ENCODE data around the gene PPP1R18.

PPP1R18 gene

DNA sequence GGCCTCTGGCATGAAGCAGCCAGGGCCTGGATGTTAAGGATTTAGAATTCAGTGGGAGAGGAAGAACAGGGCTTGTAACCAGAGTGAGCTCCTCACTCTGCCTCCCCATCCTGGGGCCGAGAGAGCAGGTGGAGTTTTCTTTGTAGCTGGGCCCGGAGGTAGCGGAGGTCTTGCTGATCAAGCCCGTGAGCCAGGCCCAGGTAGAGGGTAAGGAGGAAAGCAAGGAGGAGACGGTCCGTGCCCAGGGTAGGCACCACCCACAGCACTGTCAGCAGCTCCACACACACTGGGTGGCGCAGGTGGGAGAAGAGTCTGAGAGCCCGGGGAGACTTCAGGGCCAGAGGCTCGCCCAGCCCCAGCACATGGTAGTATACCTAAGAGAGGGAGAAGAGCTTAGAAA, 2.1 kb upstream of the PPP1R18 start:
- ATAC-seq = no peak

DNA sequence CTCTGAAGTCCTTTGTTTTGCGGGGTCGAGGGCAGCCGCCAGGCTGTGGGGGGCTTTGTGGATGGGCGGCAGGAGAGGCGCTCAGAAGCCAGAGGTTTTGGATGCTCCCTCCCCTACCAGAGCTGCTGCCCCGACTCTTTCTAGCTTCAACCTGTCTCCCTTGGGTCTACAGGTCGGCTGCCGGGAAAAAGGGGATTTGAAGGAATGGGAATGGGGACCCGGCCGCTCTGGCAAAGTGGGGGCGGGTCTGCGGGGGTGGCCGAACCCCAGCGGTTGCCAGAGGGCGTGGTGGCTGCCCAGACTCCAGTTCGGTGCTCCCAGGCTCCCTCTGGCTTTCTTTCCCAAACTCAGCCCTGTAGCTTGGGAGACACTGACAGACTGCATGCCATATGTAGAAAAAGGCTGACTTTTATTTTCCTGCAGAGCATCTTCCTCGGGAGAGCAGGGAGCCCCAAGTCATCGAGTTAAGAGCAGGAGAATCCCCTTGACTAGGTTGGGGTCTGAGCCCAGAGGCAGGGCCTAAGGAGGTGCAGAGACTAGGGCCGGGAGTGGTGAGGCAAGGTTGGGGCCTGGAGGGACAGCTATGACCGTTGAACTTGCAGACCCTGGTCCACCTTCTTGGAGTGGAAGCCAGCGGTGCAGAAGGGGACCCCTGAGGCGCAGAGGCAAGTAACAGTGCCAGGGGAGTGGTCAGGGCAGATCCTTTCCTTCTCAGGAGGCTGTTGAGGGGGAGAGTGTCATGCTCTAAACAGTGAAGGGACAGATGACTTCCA, 1.4 kb upstream of the PPP1R18 start:
- no peak for ATAC-seq

DNA sequence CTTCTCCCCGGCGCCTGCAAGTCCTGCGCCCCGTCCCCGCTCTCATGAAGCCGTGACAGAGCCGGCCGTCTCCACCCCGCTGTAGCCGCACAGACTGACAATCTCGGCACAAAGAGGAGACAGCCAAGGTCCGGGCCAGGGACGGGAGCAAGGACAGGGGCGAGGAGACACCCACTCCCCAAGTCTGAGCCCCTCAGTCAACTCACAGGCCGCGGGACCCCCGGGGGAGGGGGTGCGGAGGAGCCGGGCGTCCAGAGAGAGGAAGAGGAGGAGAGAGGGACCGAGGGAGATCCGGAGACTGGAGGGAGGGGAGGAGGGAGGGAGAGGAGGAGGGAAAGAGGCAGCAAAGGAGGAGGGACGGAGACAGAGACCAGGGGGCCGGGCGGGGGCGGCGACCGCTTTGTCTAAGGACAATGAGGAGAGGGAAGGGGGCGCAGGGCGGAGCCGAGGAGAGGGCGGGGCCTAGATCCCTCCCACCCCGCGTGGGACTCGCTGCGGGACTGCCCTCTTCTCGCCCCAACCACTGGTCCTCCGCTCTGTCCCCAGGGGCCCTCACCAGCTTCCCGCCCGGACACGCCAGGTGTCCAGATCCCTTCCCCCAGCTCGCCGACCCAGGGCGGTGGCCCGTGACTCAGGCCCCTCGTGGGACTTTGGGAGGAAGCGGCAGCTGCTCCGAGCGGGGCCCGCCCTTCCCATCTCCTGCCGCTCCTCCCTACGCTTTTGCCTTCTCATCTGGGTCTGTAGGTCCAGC, 638 bp upstream of the PPP1R18 start:
- peak; percentile 26 to 34 for ATAC-seq

DNA sequence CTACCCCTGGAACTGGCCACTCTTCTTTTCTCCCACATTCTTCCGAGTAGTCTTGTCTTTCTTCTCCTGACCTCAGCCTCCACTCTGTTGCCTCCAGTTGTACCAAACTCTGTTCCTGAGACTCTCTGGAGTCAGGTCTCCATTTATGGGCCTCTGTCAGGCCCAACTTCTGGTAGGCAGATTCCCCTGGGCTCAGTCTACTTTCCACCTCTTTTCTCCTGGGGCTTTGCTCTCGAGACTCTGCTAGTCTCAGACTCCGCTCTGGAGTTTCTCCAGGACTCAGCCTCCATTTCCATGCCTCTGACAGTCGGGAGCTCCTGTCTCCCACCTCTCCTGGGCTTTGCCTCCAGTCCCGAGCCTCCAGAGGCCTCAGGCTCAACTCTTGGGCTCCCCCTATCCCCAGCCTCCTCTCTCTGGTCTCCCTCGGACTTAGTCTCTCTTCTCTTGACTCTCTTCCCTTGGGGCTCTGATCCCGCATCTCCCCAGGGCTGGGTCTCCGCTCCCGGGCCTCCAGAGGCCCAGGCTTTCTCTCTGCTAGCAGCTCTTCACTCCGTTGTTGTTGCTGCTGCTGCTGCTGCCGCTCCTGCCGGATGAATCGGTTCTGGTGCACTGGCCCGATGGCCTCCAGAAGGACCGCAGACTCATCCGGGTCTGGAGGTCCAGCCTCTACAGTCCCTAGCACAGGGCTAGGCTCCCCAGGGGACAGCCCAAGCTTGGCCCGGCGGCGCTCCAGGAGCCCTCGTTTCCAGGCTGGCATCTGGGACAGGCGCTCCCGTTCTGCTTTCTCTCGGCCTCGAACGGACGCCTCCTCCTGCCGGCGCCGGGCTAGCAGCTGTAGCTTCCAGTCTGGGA, 1.1 kb downstream of the PPP1R18 start:
- no peak for ATAC-seq

DNA sequence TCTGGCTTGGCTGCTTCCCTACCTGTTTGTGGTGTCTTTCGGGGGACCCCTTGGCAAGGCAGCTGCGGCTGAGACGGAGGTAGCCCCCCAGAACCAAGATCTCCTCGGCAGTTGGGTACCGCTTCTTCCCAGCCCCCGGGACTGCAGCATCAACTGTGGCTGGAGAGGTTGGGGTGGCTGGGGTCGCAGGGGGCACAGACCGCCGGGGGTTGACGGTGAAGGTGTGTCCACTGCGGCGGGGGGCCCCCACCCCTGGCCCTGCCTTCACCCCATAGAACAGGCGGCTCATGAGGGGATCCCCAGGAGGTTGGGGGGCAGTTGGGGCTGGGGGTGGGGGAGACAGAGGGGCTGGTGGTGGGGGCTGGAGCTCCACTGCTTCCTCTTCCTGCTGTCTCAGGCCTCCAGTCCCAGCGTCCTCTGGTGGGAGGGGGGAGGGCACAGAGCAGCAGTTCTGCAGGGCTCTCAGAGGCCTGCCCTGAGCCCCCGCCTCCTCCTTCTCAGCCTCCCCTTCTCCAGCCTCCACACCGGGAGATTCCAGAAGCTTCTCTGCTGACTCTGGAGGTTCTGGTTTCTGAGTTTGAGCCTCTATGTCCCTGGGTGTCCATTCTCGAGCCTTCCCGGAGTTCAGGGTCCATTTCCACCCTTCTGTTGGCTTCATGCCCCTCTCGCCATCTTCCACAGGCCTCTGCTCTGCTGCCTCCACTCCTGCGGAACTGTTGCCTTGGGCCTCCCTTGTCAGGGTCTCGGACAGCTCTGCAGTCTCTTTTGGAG, 1.9 kb downstream of the PPP1R18 start:
- ATAC-seq = no peak

DNA sequence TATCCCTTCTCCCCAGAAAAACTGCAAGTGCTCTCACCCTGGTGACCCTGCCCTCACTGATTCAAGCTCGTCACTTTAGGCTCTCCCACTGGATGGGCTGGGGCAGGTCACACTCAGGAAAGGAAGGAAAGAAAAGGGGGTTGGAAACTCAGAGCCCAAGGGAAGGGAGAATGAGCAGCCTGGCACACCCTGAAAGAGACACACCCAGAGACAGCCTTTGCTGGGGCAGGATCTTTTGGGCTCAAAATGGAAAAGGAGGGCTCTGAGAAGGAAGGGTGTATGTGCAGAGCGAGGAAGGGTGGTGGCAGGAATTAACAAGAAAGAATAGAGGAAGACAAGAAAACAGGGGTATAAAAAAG, 2.5 kb downstream of the PPP1R18 start:
- no peak for ATAC-seq

DNA sequence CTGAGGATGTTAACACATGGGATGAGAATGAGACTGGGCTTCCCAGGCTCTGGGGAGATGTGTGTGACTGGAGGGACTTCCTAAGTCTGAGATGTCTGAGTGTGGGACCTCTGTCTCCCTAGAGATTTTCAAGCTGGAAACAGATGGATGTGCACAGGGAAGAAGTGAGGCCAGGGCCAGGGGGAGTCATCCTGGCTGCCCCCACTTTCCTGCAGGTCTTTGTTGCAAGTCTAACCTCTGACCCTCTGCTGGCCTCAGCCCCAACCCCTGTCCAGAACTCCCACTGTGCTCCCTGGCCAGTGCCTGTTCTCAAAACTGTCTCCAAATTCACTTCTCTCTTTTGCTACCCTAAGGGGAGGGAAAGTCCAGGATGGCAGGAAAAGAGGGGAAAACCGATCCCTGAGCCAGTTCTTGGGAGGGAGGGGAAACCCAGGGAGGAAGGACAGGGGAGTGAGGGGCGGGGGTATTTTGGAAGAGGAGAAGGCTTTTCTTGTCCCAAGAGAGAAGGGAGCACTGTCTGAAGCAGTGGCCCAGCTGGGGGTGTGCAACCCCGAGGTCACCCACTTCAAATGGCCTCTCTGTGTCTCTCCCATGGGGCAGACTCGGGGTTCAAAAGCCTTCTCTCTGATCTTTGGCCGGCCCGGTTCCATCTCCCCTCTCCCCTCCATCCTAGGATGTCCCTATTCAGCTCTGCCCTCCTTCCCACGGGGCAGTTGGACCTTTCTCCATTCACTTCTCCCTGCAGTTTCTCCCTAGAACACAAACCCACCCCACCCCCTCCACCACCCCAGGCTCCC, 3.1 kb downstream of the PPP1R18 start:
- no peak for ATAC-seq

DNA sequence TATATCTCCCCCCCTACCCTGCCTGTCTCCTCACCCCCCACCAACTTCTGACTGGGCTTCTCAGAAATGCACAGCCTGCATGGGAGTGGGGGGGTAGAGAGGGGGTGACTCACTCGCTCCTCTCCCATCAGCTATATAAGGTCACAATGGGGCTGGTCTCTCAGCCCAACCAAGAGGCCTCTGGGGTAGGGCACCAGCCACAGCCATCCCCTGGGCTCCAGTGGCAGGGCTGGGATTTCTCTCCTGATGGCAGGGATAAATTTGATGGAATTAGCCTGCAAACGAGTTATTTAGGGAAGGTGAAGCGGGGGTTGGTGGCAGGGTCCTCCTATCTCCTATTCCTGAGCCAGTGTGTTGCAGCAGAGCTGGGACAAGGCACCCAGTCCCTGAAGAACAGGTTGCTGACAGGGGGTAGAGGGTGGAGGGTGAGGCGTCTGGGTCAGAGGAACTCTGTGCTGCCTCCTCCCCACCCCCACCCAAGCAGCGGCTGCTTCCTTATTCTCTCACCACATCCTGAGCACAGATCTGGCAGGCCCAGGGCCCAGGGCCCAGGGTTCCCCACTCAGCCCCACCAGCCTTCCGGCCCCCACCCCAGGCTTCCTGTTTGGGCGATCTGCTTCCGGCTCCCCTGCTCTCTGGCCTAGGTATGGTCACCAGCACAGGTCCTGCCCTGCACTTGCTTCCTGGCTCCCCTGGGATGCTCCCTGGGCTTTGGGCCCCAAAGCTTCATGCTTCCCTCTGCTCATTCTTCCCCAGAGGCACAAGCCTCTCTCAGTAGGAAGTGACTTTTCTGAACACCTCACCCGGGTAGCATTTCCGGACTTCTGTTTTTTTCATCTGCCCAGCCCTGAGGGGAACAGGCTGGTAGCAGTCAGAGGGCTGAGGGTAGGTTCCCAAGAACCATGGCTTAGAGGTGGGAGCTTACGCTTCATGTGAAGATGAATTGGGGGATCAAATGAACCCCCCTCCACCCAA, 4.0 kb downstream of the PPP1R18 start:
- ATAC-seq = peak; percentile 73 to 77

DNA sequence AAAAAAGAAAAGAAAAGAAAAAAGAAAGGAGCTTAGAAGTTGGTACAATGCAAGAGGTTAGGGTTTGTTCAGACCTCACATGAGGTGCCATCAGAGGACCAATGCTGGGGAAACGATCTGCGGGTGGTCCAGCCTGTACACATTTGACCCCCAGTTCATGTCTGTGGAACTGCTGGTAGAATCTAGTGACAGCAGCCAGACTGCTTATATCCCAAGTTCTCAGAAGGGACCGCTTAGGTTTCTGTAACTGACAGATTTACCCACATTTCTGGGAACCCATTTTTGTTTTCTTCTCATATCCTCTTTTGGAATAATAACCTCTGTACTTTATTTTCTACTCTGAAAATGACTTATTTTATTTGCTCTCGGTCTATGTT, 4.7 kb downstream of the PPP1R18 start:
- peak in 1 of 2 donors; percentile 1 for ATAC-seq

DNA sequence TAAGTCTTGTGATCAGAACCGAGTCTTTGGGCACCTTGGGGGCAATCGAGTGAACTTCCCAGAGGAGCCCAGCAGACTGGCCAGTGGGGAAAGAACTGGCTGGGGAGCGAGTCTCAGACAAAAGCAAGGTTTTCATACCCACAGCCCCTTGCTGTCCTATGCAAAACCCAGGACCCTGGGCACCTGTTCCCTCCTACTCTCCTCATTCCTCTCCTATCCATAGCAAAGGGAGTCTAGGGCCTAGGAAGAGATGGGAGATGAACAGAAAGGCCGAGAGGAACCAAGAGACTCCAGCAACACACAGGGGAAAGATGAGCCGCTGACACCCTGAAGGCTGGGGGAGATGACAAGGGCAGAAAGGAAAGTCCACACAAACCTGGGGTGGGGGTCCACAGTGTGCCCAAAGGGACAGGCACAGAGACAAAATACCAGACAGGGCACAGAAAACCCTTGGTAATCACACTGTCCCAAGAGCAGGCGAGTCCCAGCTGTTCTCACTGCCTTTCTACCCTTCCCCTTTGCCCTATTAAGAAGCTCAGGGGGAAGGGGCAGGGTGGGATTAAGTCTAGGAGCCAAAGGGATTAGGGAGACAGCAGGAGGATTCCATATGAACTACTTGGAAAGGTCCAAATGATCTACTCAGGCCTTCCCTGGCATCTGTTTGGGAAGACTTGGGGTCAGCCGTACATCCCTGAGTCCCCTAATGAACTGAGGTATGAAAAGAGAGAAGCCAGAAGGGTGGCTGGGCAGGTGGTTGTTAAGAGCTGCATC, 6.5 kb downstream of the PPP1R18 start:
- no peak for ATAC-seq

DNA sequence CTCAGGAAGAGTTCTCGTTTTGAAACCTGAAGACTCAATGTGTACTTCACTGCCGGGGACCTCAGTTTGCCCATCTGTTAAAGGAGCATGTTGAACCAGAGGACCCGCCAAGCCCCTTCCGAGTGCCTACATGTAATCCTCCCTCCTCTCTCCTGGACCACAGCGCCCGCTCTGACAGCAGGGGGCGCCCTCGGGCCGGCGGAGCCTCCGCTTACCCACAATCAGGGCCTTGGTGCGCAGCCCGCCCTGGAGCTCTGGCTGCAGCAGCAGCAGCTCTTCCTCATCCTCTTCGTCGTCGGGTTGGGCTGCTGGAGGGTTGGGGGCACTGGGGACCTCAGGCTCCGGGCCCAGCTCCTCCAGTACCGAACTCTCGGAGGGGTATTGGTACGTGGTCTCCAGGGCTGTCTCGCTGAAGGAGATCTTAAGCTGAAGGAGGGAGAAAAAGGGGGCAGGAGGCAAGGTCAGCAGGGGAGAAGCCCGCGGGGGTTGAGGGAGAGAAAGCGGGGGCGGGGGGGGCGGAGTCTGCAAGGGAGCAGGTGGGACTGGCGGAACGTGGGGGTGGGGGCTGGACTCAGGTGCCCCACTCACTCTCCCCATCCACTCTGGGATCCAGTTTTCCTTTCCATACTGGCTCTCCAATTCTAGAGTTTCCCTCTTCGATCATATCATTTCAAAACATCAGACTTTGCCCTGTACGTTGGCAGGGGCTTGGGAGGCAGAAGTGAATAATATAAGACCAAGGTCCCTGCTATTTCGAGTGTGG, 7.3 kb downstream of the PPP1R18 start:
- peak; percentile 42 to 48 for ATAC-seq

DNA sequence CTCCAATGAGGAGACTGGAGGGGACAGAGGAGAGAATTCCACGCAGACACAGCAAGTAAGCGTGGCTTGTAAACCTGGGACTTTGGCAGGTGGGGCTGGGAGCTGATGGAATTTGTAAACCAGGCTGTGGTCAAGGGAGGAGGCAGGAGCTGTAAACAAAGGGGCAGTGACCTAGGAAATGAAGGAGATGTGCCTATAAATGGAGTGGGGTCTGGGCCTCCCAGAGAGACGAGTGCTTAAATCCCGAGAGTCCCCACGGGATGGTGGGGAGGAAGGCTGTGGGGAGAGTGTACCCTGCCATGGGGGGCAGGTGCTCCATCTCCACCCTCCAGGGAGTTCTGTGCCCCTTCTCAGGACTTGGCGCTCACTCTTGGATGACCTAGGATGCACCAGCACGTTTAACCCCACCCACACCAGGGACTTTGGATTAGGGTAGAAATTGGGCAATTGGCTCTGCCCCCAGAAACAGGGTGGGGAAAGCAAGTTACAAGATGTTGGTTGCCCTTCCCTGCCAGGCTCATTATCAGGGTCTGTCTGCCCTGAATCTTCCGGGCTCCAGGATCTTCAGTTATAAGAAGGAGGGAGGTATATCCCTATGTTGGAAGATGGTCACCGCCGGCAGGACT, 9.7 kb downstream of the PPP1R18 start:
- no peak for ATAC-seq

DNA sequence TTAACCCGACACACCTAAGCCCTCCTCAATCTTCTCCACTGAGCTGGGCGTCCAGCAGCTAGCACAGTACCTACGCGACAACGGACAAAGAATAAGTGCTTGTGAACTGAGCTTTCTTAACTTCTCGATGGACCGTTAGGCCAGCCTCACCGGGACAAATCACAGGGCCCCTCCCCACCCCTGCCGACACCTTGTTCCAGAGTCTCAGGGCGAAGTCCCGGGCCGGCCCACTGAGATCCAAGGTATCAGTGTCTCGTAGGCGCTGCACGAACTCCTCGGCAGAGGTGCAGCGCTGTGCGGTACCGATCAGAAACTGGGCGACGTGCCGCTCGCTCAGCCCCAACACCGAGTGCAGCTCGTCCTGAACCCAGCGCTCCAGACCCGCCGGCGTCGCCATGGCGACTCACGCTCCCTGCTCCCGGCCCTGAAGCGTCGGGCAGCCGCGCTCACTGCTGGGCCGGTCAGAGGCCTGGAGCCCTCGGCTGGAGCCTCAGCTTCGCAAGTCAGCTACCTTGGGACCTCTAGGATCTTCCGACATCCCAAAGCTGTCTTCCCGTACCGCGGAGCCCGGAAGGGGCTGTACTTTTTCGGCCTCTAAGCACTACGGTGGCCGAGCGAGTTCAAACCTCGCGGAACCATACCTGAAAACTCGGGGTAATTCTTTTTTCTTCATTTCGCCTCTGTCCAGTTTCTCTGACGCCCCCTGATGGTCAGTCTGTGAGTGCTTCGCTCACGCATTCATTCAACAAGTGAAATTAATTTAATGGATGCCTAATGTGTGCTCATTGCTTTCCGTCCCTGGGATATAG, 13.8 kb downstream of the PPP1R18 start, which contains the start of gene DHX16:
TSS of gene DHX16 (minus strand) at position 562 of the 809 bp plus-strand sequence. CDS start at position 397, 165 bp downstream.
- ATAC-seq = peak; percentile 75 to 77

DNA sequence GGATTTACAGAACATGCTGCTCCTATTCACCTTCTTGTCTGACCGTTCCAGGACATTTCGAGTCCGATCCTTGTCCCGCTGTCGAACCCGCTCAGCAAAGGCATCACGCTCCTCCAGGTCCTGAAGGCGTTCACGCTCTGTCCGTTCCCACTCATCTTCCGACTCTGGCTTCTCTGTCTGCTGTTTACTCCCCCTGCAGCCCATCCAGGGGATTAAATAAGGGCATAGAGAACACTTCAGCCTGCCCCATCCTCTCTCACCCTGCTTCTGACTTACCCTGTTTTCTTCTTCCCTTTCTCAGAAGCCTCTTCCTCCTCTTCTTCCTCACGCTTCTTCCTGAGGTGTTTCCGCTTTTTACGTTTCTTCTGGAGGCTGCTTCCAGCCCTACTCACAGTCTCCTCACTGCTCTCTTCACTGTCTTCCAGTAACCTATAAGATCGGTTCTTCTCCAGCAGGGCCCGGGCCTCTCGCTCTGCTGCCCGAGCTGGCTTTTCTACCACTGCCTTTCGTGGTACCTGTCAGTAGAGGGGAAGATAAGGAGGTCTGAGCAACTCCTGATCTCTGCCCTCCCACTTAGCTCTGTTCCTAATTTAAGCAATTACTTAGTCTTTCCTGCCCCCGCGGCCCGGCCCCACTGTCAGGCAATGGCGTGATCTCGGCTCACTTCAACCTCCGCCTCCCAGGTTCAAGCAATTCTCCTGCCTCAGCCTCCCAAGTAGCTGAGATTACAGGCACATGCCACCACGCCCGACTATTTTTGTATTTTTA, 15.5 kb downstream of the PPP1R18 start:
- ATAC-seq = no peak

DNA sequence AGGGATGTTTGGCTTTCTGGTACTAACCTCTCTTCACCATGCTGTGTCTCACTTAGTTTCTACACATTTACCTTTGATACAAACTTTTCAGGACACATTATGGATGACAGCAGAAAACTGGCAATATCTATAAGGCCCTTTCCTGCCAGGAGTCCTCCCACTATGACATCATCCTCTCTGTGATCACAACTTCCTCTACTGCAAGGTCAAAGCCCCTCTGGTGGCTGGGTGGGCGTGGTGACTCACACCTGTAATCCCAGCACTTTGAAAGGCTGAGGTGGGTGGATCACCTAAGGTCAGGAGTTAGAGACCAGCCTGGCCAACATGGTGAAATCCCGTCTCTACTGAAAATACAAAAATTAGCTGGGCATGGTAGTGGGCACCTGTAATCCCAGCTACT, 20.1 kb downstream of the PPP1R18 start:
- peak; percentile 48 to 56 for ATAC-seq

DNA sequence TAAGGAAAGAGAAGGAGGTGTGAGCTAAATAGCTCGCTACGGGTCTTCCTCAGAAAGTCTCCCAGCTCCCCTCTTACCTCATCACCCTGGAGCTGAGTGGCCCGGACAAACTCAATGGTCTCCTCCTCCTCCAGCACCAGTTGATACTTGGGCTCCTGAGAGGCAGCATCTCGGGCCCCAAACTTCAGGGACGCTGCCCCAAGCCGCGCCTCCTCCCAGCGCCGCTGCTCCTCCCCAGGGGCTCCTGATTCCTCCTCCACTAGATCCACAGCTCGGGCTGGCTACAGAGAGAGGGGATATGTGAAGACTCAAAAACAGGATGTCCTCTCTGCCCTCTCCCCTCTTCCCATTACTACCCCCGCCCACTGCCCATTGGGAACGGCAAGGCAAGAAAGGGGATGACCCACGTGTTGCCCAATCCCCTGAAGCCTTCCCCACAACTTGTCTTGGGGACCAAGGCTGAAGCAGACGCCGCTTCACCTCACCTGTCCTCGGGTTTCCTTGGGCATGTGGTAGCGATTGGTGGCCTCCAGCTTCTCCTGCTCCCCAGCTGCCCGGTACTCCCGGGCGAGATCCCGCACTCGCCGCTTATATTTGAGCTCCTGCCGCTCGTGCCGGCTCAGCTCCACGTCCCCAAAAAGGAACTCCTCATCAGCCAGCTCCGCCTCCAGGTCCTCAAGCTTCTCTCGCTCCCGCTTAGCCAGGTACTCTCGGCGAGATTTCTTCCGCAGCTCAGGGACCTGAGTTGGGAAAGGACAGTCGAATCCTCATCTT, 21.3 kb downstream of the PPP1R18 start:
- no peak for ATAC-seq

Data from activated CD4-positive, CD25-positive, alpha-beta regulatory T cell treated with anti-CD3 and anti-CD28 coated beads, Interleukin-2, amount 50 U/mL, for 24 hours (primary cell).